Activated T-helper 1 cell treated with anti-CD3 and anti-CD28 coated beads, Interleukin-12 subunit alpha, Interleukin-12 subunit beta, Interleukin-2, Interleukin-4 antibody, amounts not matched to agents 30 ng/mL and 10 ng/mL and 1 ng/mL, durations not matched to agents 14 hours and 24 hours and 36 hours (primary cell): ENCODE measurements around the gene SRP54. TPM values are rescaled to one million over a fixed set of nuclear protein-coding genes. Genes with fewer than 3 reads are reported as not detected.
"Not testable (repeated sequence)": the region's sequence is repeated elsewhere in the genome, so short reads cannot be mapped to it uniquely, and the experiment has no call there.

ENCODE experiments used
- DNase-seq: peaks from one replicate; pipeline ENCODE4 v3.0.0; 2021; ENCODE audit warnings: low spot score
- H3K27ac Mint-ChIP-seq: one replicate; pipeline ENCODE4 v1.8.0; 2021; ENCODE audit warnings: mild to moderate bottlenecking, mixed read lengths
- H3K27me3 Mint-ChIP-seq: one replicate; pipeline ENCODE4 v1.8.0; 2022; ENCODE audit warnings: mild to moderate bottlenecking, moderate library complexity, mixed read lengths; ENCODE audit not compliant: insufficient read depth
- H3K36me3 Mint-ChIP-seq: one replicate; pipeline ENCODE4 v1.8.0; 2021; ENCODE audit warnings: low read depth, mixed read lengths
- H3K4me1 Mint-ChIP-seq: one replicate; pipeline ENCODE4 v1.8.0; 2021; ENCODE audit warnings: low read depth, mixed read lengths
- H3K4me3 Mint-ChIP-seq: one replicate; pipeline ENCODE4 v1.8.0; 2021; ENCODE audit warnings: mild to moderate bottlenecking, moderate library complexity, mixed read lengths
- H3K9me3 Mint-ChIP-seq: one replicate; pipeline ENCODE4 v1.8.0; 2021; ENCODE audit warnings: mixed read lengths
- intact Hi-C: fragments of 100-400 bp; cut with micrococcal nuclease; formaldehyde crosslinking; loops from one replicate; pipeline ENCODE4 v1.15.1; 2024
- total RNA-seq: library from RNA; stranded (reverse); gene quantifications from 2 replicates; pipeline ENCODE4 v1.2.3, GENCODE V29; 2022

The SRP54 gene
- total RNA-seq, 1 donor from 2014 or later = 76.2 TPM

DNA sequence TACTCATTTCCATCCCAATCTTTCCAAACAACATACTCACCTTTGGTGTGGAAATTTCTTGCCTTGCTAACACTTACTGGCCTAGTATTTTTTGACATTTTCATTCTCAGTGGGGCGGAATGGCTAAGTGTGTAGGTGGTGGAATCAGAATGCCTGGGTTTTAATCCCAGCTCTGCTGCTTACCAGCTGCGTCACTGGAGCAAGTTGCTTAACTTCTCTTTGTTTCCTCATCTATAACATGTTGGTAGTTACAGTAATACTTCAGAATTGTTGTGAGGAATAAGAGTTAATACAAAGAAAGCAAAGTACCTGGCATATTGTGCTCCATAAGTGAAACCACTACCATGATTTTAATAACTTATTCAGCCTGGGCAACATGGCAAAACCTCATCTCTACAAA is 60.3 kb downstream of the SRP54 start:
- Mint-ChIP-seq H3K27me3 (no peaks in the 10 kb centered on the region), H3K36me3 (no peaks in the 10 kb centered on the region), H3K4me3 (no peak overlapping the region), H3K4me1 (peaks cover 30% of the 10 kb centered on the region), H3K9me3 (no peaks in the 10 kb centered on the region), H3K27ac (no peak overlapping the region)
- no peak for DNase-seq
- intact Hi-C loops = no loop called here

DNA sequence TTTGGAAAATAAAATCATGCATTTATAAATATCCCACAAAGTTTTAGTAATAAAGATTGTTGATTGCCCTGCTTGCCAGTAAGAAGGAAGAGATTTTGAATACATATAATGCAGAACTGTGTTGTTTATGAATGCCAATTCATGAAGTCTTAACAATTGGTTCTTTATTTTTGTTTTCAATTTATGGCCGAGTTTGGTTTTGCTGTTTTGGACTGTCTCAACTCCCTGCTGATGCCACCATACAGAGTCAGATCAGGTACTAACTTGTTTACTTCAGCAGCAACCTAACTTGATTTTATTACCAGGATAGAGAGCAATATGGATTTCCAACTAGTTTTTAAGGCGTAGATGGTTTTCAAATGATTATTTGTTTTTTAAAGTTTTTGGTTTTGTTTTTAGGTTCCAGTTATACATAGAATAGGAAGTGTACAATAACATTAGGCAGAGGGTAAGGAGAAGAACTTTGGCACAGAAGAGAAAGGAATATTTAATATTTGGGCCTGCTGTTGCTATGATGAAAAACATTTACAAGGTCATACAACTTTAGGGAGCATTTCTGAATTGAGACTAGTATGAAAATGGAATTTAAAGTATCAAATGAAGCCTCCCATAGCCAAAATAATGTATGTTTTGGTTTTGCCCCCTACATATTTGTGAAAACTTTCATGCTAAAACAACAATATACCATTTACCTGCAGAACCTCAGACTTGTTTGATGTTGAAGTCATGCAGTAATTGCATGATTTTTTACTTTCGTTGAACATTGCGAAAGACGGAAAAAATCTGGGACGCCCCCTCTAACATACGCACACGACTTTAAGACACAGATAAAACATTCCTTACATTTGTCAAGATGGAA is 62.4 kb downstream of the SRP54 start:
- intact Hi-C loops = loop anchor here (2.0 to 5.0 kb wide), 4 partner anchors 36 to 782 kb away; partner anchors contain the start of genes BRMS1L, CFL2 and EAPP
- DNase-seq = no peak
- Mint-ChIP-seq H3K4me3 (peak overlapping the region; percentile 88), H3K27me3 (no peaks in the 10 kb centered on the region), H3K4me1 (peaks cover 32% of the 10 kb centered on the region), H3K27ac (peak overlapping the region; percentile 96), H3K36me3 (peaks cover 8% of the 10 kb centered on the region), H3K9me3 (no peaks in the 10 kb centered on the region)

DNA sequence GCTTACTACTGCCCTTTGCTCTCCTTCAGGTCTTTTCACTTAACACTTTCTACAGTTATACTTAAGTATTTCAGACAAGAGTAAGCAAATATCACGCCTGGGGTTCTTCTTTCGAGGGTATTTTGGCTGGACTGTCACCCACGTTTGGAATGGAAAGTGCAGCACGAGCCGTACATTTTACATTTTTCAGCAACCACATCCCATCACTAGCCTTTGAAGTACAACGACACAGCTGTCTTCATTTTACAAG is 62.9 kb downstream of the SRP54 start:
- Mint-ChIP-seq H3K36me3 (peaks cover 11% of the 10 kb centered on the region), H3K27ac (peak overlapping the region; percentile 96), H3K27me3 (no peaks in the 10 kb centered on the region), H3K9me3 (no peaks in the 10 kb centered on the region), H3K4me3 (peak overlapping the region; percentile 88), H3K4me1 (peaks cover 32% of the 10 kb centered on the region)
- DNase-seq = no peak
- intact Hi-C loops = loop anchor here (1.0 to 5.0 kb wide), 15 partner anchors 37 to 782 kb away; partner anchors contain the start of genes BRMS1L, CFL2, EAPP and NFKBIA

DNA sequence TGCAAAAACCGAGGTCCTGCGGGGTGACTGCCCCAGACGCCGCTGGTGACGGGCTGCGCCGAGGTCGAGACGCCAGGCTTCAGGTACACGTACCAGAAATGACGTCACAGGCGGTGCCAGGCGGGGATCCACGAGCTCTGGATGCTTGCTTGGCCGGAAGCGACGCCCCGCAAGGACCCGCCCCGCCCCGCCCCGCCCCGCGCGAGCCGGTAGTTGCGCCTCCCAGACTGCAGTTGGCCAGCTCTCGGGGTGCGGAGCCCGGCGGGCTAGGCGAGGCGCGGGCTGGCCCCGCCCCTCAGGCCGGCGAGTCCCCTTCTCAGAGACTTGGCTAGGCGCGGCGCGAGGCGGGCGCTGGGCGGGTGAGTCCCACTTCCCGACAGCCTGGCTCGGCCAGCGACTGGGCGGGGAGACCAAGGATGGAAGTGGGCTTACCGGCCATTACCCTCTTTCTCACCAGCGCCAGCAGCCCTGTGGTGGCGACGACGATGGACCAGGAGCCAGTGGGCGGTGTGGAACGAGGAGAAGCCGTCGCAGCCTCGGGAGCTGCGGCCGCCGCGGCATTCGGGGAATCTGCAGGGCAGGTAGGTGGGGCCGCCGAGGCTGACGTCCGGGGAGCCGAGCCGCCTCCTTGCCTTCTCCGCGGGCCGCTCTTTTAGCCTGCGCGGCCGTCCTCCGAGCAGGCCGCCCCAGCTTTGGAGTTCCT is 63.4 kb downstream of the SRP54 start, which contains the start of gene FAM177A1:
Gene FAM177A1, plus strand, starts transcription at position 225 of the 703 bp plus-strand sequence. Its CDS starts 192 bp downstream, at position 417.
- Mint-ChIP-seq H3K4me3 (peak within 1 kb of the TSS; percentile 97), H3K27me3 (no peaks in the 10 kb centered on the region), H3K4me1 (peaks cover 32% of the 10 kb centered on the region), H3K36me3 (peaks cover 13% of the 10 kb centered on the region), H3K9me3 (no peaks in the 10 kb centered on the region), H3K27ac (peak within 1 kb of the TSS; percentile 99)
- intact Hi-C loops = loop anchor here (1.0 to 5.0 kb wide), 14 partner anchors 64 to 781 kb away; partner anchors contain the start of genes BRMS1L, CFL2, EAPP and NFKBIA
- peak; percentile 96 for DNase-seq

DNA sequence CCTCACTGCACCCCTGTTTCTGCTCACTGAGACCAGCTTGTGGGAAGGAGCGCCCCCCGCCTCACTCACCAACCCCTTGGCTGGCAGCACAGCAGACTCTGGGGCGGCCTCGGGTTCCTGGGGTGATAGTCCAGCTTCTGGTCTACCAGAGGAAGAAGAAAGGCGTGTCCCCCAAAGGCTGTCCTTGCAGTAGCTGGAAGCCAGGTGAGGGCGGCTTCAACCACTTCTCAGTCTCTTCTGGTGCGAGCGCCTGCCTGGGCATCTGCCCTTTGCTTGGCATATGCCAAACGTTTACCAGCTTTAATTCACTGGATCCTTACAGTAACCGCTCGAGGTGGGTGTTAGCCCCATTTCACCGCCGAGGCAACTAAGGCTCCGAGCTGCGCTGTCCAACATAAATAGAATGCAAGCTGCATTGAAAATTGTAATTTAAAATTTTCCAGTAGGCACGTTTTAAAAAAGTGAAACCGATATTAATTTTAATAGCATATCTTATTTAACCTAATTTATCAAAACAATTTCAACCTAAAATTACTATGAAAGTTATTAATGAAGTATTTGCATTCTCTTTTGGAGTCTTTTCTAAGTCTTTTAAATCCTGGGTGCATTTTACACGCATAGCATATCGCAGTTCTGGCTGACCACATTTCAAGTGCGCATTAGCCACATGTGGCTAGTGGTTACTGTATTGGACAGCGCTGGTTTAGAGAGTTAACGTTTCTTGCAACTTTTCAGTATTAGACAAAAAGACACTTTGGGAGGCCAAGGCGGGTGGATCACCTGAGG is 64.2 kb downstream of the SRP54 start:
- Mint-ChIP-seq H3K27me3 (no peaks in the 10 kb centered on the region), H3K27ac (peak overlapping the region; percentile 99), H3K4me1 (peaks cover 32% of the 10 kb centered on the region), H3K9me3 (no peaks in the 10 kb centered on the region), H3K36me3 (peaks cover 15% of the 10 kb centered on the region), H3K4me3 (peak overlapping the region; percentile 97)
- DNase-seq = no peak
- intact Hi-C loops = loop anchor here (1.0 to 5.0 kb wide), 14 partner anchors 65 to 780 kb away; partner anchors contain the start of genes BRMS1L, CFL2, EAPP and NFKBIA

DNA sequence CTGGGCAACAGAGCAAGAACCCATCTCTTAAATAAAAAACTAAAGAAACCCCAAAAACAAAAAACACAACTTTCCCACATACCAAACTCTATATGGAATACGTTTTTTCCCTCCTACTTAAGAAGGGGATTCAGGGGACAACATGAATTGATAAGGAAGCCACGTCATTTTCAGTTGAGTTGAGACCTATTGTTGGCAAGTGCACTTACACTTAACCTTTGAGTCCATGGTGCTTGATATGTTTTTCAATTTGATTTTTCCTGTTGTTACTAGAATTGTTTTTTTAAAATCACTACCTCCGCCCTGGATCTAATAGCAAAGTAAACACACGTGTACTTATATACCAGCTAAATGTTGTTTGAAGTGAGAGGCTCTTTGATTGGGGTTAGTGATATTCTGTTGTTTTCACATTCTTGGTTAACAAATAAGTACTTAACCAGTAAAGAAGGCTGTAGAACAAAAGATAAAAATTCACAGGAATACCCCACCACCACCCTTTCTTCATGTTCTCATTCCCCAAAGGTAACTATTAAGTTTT is 65.3 kb downstream of the SRP54 start:
- peaks cover 16% of the 10 kb centered on the region for H3K36me3 Mint-ChIP-seq
- no peak for DNase-seq
- intact Hi-C loops = loop anchor here (2.0 to 5.0 kb wide), 6 partner anchors 117 to 779 kb away; partner anchors contain the start of genes BRMS1L, CFL2, EAPP and NFKBIA
- H3K4me3 Mint-ChIP-seq = peak overlapping the region; percentile 97
- H3K27ac Mint-ChIP-seq = peak overlapping the region; percentile 59
- H3K27me3 Mint-ChIP-seq = no peaks in the 10 kb centered on the region
- H3K4me1 Mint-ChIP-seq = peaks cover 28% of the 10 kb centered on the region
- H3K9me3 Mint-ChIP-seq = no peaks in the 10 kb centered on the region

DNA sequence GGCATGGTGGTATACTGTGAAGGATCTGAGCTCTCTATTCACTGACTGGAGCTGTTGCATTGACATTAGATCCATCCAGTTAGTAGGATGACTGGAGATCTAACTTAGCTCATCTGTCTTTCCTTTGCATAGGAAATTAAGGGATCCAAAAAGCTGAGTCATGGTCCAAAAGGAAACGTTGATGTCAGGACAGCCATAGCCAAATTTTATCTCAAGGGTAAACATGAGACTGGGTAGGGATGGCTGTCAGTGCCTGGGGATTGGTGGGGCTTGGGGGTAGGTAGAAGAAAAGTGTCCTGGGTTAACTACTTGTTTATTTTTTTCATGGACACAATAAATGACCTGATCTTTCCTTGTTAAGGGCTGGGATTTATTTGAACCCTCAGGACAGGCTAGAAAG is 67.9 kb downstream of the SRP54 start:
- H3K27ac Mint-ChIP-seq = no peak overlapping the region
- no peak for DNase-seq
- H3K36me3 Mint-ChIP-seq = peaks cover 19% of the 10 kb centered on the region
- H3K4me3 Mint-ChIP-seq = no peak overlapping the region
- no peaks in the 10 kb centered on the region for H3K27me3 Mint-ChIP-seq
- H3K4me1 Mint-ChIP-seq = peaks cover 16% of the 10 kb centered on the region
- no peaks in the 10 kb centered on the region for H3K9me3 Mint-ChIP-seq
- intact Hi-C loops = no loop called here

DNA sequence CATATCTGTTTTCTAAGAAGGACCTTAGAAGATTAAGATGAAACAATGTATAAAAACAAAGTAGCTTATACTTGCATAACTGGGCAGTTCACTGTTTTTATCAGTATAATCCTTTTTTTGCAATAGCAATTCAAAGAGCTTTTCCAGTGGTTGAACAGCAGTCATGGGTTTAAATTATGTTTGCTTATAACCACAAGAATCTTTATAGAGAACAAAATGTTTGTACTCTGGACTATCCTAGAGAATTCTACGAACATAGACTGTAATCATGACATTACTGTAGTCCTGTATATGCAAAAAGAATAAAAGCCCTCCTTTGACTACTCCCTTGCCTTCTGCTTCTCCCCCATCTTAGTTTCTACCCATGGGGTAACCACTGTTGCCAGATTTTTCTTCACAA is 69.0 kb downstream of the SRP54 start:
- intact Hi-C loops = no loop called here
- DNase-seq = no peak
- H3K4me3 Mint-ChIP-seq = no peak overlapping the region
- H3K4me1 Mint-ChIP-seq = peaks cover 15% of the 10 kb centered on the region
- no peak overlapping the region for H3K27ac Mint-ChIP-seq
- H3K36me3 Mint-ChIP-seq = peaks cover 20% of the 10 kb centered on the region
- H3K27me3 Mint-ChIP-seq = no peaks in the 10 kb centered on the region
- H3K9me3 Mint-ChIP-seq = no peaks in the 10 kb centered on the region

DNA sequence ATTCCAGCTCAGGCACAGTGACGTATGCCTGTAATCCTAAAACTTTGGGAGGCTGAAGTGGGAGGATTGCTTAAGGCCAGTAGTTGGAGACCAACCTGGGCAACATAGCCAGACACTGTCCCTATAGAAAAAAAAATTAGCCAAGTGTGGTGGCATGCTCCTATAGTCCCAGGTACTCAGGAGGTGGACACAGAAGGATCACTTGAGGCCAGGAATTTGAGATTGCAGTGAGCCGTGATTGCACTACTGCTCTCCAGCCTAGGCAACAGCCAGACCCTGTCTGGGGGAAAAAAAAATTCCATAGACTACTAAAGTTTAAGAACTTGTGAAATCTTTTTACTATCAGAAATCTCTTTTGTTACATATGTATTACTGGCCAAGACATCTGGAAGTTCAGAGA is 69.8 kb downstream of the SRP54 start:
- intact Hi-C loops = no loop called here
- peaks cover 25% of the 10 kb centered on the region for H3K36me3 Mint-ChIP-seq
- H3K27ac Mint-ChIP-seq = no peak overlapping the region
- H3K9me3 Mint-ChIP-seq = no peaks in the 10 kb centered on the region
- peaks cover 12% of the 10 kb centered on the region for H3K4me1 Mint-ChIP-seq
- H3K27me3 Mint-ChIP-seq = no peaks in the 10 kb centered on the region
- DNase-seq = no peak
- no peak overlapping the region for H3K4me3 Mint-ChIP-seq

DNA sequence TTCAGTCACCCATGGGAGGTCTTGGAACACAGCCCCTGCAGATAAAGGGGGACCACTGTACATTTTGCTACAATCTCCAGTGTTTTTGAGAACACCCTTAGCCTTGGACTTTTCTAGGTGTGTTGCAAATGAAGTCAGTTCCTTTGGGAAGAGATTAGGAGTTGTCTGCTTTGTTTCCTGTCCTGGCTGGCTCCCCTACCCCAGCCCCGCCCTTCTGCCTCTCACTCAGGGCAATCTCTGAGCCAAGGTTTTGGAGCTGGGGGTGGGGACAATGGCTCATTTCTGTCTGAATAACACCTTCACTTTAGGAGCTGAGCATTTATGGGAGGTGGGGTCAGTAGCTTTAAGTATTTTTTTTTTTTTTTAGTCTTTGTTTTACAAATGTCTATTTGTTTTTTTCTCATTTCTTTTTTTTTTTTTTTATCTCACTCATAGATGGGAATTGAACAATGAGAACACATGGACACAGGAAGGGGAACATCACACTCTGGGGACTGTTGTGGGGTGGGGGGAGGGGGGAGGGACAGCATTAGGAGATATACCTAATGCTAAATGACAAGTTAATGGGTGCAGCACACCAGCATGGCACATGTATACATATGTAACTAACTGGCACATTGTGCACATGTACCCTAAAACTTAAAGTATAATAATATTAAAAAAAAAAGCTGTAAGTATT is 78.5 kb downstream of the SRP54 start:
- H3K27me3 Mint-ChIP-seq, DNase-seq, intact Hi-C loops, H3K9me3 Mint-ChIP-seq, H3K4me3 Mint-ChIP-seq, H3K27ac Mint-ChIP-seq: not testable (repeated sequence)
- Mint-ChIP-seq H3K36me3 (peaks cover 18% of the 10 kb centered on the region), H3K4me1 (peaks cover 15% of the 10 kb centered on the region)

DNA sequence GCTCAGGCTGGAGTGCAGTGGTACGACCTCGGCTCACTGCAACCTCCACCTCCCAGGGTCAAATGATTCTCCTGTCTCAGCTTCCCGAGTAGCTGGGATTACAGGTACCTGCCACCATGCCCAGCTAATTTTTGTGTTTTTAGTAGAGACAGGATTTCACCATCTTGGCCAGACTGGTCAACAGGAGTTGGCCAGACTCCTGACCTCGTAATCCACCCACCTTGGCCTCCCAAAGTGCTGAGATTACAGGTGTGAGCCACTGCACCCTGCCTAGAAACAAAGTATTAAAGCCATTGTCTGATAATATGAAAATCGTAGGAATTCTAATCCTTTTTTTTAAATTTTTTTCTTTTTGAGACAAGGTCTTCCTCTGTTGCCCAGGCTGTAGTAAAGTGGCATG is 82.9 kb downstream of the SRP54 start:
- peaks cover 19% of the 10 kb centered on the region for H3K36me3 Mint-ChIP-seq
- intact Hi-C loops, H3K27me3 Mint-ChIP-seq: not testable (repeated sequence)

More for the DNA sequence above, 82.9 kb downstream of the SRP54 start:
- H3K9me3 Mint-ChIP-seq, DNase-seq, H3K4me1 Mint-ChIP-seq, H3K27ac Mint-ChIP-seq, H3K4me3 Mint-ChIP-seq: not testable (repeated sequence)
